ENCODE data around the gene CHRNA5.

DNA sequence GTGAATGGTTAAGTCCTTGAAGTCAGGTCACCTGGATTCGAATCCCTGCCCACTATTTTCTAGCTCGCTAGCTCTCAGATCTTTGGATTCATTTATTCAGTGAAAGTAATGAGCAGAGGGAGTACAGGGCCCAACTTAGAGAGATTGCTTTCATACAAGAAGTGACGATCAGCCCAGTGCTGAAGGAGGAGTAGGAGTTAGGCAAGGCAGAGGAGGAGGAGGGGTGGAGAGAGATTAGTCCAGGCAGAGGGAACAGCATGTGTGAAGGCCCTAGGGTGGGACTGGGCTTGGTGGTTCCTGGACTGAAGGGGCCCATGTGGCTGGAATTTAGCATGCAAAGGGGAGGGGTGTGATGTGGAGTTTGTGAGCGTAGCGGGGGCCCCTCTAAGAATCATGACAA, 3.8 kb upstream of the CHRNA5 start:
- TF ChIP-seq, protein P1, sequence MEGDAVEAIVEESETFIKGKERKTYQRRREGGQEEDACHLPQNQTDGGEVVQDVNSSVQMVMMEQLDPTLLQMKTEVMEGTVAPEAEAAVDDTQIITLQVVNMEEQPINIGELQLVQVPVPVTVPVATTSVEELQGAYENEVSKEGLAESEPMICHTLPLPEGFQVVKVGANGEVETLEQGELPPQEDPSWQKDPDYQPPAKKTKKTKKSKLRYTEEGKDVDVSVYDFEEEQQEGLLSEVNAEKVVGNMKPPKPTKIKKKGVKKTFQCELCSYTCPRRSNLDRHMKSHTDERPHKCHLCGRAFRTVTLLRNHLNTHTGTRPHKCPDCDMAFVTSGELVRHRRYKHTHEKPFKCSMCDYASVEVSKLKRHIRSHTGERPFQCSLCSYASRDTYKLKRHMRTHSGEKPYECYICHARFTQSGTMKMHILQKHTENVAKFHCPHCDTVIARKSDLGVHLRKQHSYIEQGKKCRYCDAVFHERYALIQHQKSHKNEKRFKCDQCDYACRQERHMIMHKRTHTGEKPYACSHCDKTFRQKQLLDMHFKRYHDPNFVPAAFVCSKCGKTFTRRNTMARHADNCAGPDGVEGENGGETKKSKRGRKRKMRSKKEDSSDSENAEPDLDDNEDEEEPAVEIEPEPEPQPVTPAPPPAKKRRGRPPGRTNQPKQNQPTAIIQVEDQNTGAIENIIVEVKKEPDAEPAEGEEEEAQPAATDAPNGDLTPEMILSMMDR (conservative IDR thresholded peaks at IDR 0.05 in 1 of 2, IDR thresholded peaks at IDR 0.05 in 1 of 2; ENCODE audit: extremely low read depth in 1 of 2, insufficient read depth in 1 of 2, low read depth in 1 of 2, low read length in 2 of 2): no peak
- TF ChIP-seq EZH2 (IDR thresholded peaks at IDR 0.05; ENCODE audit: borderline replicate concordance, low read length): no peak
